Stimulated activated CD8-positive, alpha-beta memory T cell treated with anti-CD3 and anti-CD28 coated beads, Interleukin-4, amount 100 ng/mL, for 48 hours (primary cell): ENCODE data around the gene GRIN2B.

ENCODE experiments used
- DNase-seq: peaks from one replicate; pipeline ENCODE4 v3.0.0-alpha.2; 2020

Gene GRIN2B

GRCh38 chr12:13981296-13981962 is at the start of gene GRIN2B:
TSS of gene GRIN2B (minus strand) at chr12:13981602. CDS start at chr12:13866208, 115,394 bp downstream.
- DNase-seq: no peak

GRCh38 chr12:14026537-14026936 is 45.1 kb upstream of the GRIN2B start:
- DNase-seq: no peak

DNA sequence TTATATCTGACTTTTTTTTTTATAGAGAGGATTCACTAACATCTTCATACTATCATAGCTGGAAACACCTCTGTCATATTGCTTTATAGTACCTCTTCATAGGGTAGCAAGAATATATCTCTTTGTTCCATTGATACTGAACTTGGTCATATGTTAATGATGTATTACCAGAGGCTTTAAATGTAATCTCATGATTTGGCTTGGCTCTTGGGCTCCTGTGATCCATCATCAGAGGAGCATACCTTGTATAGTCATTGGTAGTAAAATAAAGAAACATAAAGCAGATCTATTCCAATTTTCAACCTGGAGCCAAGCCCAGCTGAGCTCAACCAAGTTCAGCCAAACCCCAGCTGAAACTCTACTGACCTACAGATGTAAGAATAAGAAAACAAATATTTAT is 43.2 kb upstream of the GRIN2B start:
- no peak for DNase-seq

DNA sequence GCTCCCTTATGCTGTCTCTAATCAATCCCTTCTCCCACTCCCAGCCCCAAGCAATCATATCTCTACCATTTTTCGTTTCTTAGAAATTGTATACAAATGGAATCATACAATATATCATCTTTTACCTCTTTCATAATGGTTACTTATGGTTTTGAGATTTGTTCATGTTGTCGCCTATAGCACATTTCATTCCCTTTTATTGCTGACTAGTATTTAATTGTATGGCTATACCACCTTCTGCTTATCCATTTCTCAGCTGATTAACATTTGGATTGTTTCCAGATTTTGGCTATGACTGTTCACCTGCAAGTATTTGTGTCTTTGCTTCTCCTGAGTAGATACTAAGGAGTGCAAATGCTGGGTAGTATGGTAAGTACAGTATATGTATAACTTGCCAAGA is 36.7 kb upstream of the GRIN2B start:
- DNase-seq: no peak

- DNase-seq: no peak
These were observed 29.6 kb upstream of the GRIN2B start for GRCh38 chr12:14010989-14011388.

DNA sequence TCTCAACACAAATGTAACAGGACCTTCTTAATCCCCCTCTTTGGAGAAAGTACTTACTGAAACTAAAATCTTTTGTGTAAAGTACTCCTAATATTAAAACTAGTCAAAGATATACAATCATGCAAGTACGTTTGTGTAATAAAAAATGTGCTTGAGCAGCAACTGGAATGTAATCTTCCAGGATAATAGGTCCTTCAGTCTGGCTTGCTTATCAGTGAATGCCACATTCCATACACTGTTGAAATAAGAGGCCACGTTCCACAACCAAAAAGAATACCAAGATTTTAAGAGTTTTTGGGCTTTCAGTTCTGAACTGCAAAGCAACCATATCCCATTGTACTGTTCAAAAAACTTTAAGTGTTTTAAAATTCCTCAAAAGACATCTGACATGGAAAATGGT is 26.2 kb upstream of the GRIN2B start:
- no peak for DNase-seq

GRCh38 chr12:13992585-13992984 is 11.2 kb upstream of the GRIN2B start:
- DNase-seq: no peak

DNA sequence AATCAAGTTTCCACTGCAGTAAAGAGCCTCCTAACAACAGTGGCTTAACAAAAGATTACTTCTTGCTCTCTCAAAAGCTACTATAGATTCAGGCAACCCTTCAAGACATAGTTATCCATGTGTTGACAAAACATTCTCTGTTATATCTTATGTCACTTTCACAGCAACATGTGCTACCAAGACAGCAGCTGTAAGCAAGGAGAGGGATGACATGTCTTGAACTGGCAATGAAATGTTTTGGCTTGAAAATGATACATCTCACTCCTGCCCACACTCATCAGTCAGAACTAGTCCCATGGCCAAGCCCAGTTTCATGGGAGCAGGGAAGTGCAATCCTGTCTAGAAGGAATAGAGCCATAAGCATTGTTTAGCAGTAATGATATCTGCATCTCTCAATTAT is 10.7 kb upstream of the GRIN2B start:
- DNase-seq: no peak

DNA sequence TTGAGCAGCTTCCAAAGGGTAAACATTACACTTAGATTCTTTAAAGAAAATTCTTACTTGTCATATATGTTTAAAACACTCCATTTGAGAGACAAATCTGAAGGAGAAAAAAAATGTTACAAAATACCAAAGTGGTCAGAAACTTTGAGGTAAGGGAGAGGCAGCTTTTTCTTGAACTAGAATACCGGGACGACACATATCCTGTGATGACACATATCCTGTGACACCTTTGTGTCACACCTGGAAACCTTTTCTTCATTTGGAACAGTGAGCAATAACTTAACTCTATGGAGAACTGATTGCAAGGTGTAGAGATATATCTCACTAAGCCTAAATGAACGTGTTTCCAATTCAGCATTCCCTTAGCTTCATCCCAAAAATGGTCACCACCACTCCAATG is 4.6 kb upstream of the GRIN2B start:
- no peak for DNase-seq

- DNase-seq: peak; percentile 50
These were observed 588 bp upstream of the GRIN2B start for GRCh38 chr12:13981990-13982389.

- no peak for DNase-seq
These were observed 685 bp downstream of the GRIN2B start for GRCh38 chr12:13980538-13981295.

DNA sequence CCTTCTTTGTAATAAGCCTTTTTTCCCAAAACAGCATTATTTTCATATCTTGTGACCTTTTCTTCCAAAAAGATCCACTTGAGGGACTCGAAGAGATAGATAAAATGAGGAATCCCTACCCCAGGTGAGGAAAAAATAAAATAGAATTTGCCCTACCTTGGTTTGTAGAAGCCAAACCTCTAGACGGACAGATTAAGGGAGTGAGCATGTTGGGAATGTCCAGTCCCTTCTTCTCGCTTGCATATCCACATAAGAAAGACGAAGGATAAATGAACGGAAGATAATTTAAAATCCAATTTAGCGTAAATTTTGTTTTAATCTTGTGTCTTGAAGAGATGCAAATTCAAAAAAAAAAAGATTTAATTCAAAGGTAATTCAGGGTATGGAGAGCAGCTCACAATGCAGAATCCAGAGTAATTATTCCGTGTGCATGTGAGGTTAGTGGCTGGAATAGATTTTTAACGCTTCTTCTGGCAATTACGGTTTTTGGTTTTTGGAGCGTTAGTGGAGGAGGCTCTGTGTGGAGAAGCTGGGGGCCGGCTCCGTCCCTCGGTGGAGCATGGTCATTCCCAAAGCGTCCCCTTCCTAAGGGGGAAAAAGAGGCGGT is 1.5 kb downstream of the GRIN2B start:
- no peak for DNase-seq

DNA sequence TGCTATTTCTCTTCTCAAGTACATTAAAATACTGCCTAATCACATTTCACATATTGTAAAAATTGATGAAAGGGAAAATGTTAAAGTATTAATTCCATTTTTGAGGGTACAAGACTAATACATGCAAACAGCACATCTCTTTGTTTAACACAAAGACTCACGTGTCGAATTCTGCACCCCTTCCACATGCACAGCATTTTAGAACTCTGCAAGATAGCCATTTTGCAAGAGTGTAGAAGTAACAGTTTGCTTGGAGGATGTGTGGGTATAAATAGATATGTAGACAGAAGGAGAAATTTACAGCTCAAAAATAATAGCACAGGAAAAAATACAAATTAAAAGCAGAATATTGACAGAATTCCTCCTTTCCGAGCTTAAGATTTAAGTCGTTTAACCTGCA is 2.5 kb downstream of the GRIN2B start:
- DNase-seq: no peak

GRCh38 chr12:13976880-13977279 is 4.5 kb downstream of the GRIN2B start:
- DNase-seq: no peak

DNA sequence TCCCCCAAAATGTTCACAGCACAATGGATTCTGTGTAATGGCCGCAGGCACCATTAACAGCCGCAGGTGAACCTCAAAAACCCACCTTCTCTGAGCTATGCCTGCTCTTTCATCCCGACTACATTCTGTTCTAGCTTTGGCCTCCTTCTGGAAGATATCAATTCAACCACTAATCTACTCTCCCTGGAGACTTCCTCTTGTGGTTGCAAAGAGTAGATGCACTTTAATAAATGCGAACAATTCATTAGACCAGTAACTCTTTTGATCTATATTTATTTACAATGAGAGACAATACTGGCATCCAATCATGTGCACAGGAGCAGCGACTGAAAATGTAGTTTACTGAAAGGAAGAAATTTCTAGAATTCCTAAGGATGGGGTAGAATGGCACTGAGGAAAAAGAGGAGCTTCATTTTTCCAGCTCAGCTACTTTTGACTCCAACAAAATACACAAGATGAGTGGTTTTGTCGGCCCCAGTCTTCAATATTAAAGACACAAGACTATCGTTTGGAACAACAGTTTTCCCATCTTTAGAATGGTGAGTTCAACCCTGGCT is 5.3 kb downstream of the GRIN2B start:
- no peak for DNase-seq

DNA sequence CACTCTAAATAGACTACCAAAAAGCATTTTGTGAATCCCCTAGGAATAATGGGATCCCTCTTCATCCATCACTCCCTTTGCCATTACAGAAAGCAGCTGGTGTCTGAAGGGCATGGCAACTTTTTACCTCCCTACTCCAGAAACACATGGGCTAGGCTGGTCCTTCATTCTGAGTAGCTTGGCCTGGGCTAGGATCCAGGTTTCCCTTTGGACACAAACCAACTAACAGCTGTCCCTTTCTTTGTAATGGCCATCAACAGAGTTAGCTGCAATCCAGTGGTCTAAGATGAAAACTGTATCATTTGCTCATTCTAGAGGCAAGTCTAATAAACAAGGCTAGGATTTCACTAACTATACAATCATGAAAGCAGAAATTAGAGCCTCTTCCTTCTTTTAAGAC is 7.4 kb downstream of the GRIN2B start:
- no peak for DNase-seq

GRCh38 chr12:13970803-13971202 is 10.6 kb downstream of the GRIN2B start:
- no peak for DNase-seq

DNA sequence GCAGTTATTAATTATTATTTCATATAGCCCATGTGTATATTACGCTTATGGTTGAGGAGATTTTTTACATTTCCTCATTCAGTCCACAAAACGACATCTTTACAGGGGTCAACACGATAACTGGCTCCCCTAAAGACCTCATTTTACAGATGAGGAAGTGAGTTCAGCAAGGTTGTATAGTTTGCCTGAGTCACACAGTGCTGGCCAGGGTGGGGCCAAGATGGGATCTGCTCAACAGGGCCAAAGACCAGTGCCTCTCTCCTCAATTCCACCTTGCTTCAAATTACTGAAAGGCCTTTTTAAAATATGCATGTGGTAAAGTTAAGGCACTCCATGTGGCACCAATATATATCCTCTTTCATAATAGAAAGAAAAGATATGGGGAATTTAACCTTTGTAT is 13.1 kb downstream of the GRIN2B start:
- no peak for DNase-seq

DNA sequence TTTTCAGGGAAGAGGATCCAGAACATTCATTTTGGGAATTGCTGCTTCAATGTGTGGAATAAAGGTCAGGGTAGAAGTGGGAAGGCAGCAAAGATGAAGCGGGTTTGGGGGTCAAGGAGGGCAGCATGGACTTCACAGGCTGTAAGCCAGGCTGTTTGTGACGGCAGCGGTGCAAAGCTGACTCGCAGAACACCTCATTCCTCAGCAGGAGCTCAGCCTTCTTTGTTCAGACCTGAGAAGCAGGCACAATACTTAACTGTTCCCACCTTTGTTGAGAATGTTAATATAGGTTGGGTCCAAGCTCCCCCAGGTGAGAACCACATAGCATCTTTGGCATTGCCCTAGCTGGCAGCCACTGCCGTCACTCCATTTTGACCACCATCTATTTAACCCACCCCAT is 16.7 kb downstream of the GRIN2B start:
- no peak for DNase-seq

- no peak for DNase-seq
These were observed 18.7 kb downstream of the GRIN2B start for GRCh38 chr12:13962699-13963098.

DNA sequence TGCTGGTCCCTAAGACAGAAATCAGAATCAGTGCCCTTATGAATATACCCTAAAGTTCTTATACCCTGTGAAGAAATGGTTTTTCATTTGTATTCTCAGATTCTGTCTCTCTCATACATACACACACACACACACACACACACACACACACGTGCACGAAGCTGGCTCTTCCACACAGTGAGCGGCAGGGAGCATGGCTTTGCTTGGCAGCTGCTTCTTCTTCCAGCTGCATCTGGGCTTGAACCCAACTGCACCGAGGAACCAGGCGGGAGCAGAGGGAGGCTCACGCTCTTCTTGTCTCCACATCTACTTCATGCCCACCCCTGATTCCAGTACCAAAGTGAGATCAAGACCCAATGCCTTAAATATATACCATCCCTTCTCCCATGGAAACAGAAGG is 19.4 kb downstream of the GRIN2B start:
- DNase-seq: no peak

- no peak for DNase-seq
These were observed 22.2 kb downstream of the GRIN2B start for GRCh38 chr12:13959131-13959723.

GRCh38 chr12:13957576-13957975 is 23.8 kb downstream of the GRIN2B start:
- DNase-seq: no peak
